Skeletal muscle satellite cell (primary cell): ENCODE results near the gene GALNT15.
A peak's percentile ranks its signal among the peaks of the same experiment; 100 is the strongest.

Source experiments
- H3K27me3 ChIP-seq: 2 replicates; pipeline ENCODE4 v1.7.0; 2013; ENCODE audit warnings: low read length; ENCODE audit not compliant: control insufficient read depth, insufficient read depth
- H3K36me3 ChIP-seq: 2 replicates; pipeline ENCODE4 v1.7.0; 2013; ENCODE audit warnings: mild to moderate bottlenecking, control low read depth, low read length; ENCODE audit not compliant: insufficient read depth
- H3K4me1 ChIP-seq: 2 replicates; pipeline ENCODE4 v1.7.0; 2013; ENCODE audit warnings: low read length; ENCODE audit not compliant: control insufficient read depth, insufficient read depth
- H3K4me2 ChIP-seq: 2 replicates; pipeline ENCODE4 v1.7.0; 2013; ENCODE audit warnings: mild to moderate bottlenecking, low read length
- H3K4me3 ChIP-seq: 2 replicates; pipeline ENCODE4 v1.7.0; 2013; ENCODE audit warnings: low read length
- H3K9ac ChIP-seq: 2 replicates; pipeline ENCODE4 v1.7.0; 2013; ENCODE audit warnings: mild to moderate bottlenecking, low read depth, low read length, moderate library complexity
- H3K9me3 ChIP-seq: replicated peaks from 2 replicates; pipeline ENCODE4 v1.7.0; 2013; ENCODE audit warnings: mild to moderate bottlenecking, control low read depth, low read length

The GALNT15 gene

GRCh38 chr3:16179771-16180736, 5.6 kb downstream of the GALNT15 start:
- Histone ChIP-seq H3K9ac (peak overlapping the region; percentile 24), H3K4me3 (no peak overlapping the region), H3K9me3 (no peaks in the 10 kb centered on the region), H3K36me3 (no peaks in the 10 kb centered on the region), H3K4me2 (no peak overlapping the region), H3K27me3 (no peaks in the 10 kb centered on the region), H3K4me1 (peaks cover 78% of the 10 kb centered on the region)

DNA sequence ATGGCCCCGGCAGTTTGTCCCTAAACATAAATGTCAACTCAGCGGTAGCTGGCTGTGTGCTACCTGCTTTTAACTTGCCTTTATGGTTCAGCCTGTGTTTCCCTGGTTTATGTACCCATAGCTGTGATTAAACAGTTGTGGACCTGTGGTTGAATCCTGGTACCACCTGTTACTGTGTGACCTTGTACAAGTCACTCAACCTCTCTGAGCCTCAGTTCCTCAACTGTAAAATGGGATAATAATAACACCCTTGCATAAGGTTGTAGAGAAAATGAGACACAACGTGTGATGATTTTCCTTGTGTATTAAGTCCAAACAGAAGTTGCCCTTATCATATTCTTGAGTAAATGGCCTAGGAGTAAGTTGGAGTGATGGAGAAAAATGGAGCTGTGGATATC, 6.3 kb downstream of the GALNT15 start:
- peaks cover 72% of the 10 kb centered on the region for H3K4me1 ChIP-seq

DNA sequence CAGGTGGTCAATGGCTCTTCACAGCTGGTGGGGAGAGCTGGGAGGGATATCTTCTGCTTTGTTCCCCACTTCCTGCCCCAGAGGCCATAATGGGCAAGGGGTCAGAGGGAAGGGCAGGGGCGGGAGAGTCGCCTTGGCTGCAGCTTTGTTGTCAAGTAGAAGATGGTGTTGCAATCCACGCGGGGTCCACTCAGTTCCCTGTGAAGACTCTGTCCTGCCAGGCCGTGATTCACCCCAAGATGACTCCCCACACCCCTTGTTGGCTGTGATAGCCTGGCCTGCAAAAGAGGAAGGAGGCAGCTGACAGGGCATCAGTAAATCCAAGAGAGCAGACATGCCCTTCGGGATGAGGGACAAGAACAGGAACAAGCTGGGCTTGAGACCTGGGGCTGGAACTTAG, 6.9 kb downstream of the GALNT15 start:
- Histone ChIP-seq H3K4me3 (no peak overlapping the region), H3K36me3 (no peaks in the 10 kb centered on the region), H3K4me2 (no peak overlapping the region), H3K27me3 (no peaks in the 10 kb centered on the region), H3K9ac (no peak overlapping the region), H3K9me3 (no peaks in the 10 kb centered on the region), H3K4me1 (peaks cover 74% of the 10 kb centered on the region)

More for the DNA sequence above, 6.3 kb downstream of the GALNT15 start:
- Histone ChIP-seq H3K27me3 (no peaks in the 10 kb centered on the region), H3K36me3 (no peaks in the 10 kb centered on the region), H3K9me3 (no peaks in the 10 kb centered on the region), H3K4me3 (no peak overlapping the region), H3K4me2 (no peak overlapping the region), H3K9ac (peak overlapping the region; percentile 24)

DNA sequence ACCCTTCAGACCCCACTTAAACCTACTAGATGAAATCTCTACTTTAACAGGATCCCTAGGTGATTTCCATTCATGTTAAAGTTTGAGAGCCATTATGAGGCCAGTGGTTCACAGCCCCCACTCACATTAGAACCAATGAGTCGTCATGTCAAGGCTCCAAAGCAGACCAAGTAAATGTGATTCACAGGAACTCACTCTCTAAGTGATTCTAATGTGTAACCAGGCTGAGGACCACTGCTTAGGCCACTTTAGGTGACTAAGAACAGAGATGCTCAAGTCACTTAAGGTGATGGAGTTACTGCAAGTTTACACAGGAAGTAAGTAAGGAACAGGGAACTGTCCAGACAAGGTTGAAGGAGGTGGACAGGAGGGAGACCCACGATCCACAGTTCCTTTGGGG, 7.7 kb downstream of the GALNT15 start:
- Histone ChIP-seq H3K27me3 (no peaks in the 10 kb centered on the region), H3K4me1 (peaks cover 65% of the 10 kb centered on the region), H3K36me3 (no peaks in the 10 kb centered on the region), H3K9ac (no peak overlapping the region), H3K9me3 (no peaks in the 10 kb centered on the region), H3K4me2 (no peak overlapping the region), H3K4me3 (no peak overlapping the region)

GRCh38 chr3:16182612-16183011, 8.1 kb downstream of the GALNT15 start:
- peaks cover 61% of the 10 kb centered on the region for H3K4me1 ChIP-seq
- no peaks in the 10 kb centered on the region for H3K36me3 ChIP-seq
- no peak overlapping the region for H3K9ac ChIP-seq
- no peak overlapping the region for H3K4me3 ChIP-seq
- no peak overlapping the region for H3K4me2 ChIP-seq
- H3K9me3 ChIP-seq, result no peaks in the 10 kb centered on the region
- no peaks in the 10 kb centered on the region for H3K27me3 ChIP-seq

DNA sequence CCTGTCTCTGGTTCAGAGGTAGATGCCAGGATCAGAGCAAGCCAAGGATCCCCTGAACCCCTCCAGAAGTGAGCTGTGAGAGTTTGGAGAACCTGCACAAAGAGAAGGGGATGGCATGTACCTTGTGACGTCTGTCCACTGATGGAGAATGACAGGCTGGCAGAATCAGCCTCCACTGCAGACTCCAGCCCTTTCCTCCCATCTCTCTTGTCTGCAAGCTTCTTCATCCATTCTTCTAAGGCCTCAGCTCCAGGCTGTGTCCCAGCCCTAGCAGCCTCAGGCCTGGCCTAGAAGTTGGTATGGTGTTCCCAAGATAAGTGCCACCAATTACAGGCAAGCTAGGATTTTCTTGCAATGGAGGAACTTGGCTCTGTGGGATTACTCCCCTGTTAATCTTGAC, 8.6 kb downstream of the GALNT15 start:
- Histone ChIP-seq H3K36me3 (no peaks in the 10 kb centered on the region), H3K4me3 (no peak overlapping the region), H3K9me3 (no peaks in the 10 kb centered on the region), H3K27me3 (no peaks in the 10 kb centered on the region), H3K9ac (no peak overlapping the region), H3K4me1 (peaks cover 59% of the 10 kb centered on the region), H3K4me2 (no peak overlapping the region)

GRCh38 chr3:16183601-16184270, 9.3 kb downstream of the GALNT15 start:
- peaks cover 53% of the 10 kb centered on the region for H3K4me1 ChIP-seq
- H3K9me3 ChIP-seq, result no peaks in the 10 kb centered on the region
- no peak overlapping the region for H3K4me3 ChIP-seq
- no peak overlapping the region for H3K9ac ChIP-seq
- H3K36me3 ChIP-seq, result no peaks in the 10 kb centered on the region
- no peaks in the 10 kb centered on the region for H3K27me3 ChIP-seq
- no peak overlapping the region for H3K4me2 ChIP-seq

GRCh38 chr3:16186086-16186485, 11.6 kb downstream of the GALNT15 start:
- Histone ChIP-seq H3K27me3 (no peaks in the 10 kb centered on the region), H3K9ac (no peak overlapping the region), H3K4me2 (no peak overlapping the region), H3K36me3 (no peaks in the 10 kb centered on the region), H3K4me1 (peaks cover 30% of the 10 kb centered on the region), H3K4me3 (no peak overlapping the region), H3K9me3 (no peaks in the 10 kb centered on the region)

GRCh38 chr3:16186565-16186964, 12.1 kb downstream of the GALNT15 start:
- peaks cover 25% of the 10 kb centered on the region for H3K4me1 ChIP-seq
- no peaks in the 10 kb centered on the region for H3K27me3 ChIP-seq
- H3K4me3 ChIP-seq, result no peak overlapping the region
- H3K36me3 ChIP-seq, result no peaks in the 10 kb centered on the region
- no peak overlapping the region for H3K9ac ChIP-seq
- no peaks in the 10 kb centered on the region for H3K9me3 ChIP-seq
- H3K4me2 ChIP-seq, result no peak overlapping the region

DNA sequence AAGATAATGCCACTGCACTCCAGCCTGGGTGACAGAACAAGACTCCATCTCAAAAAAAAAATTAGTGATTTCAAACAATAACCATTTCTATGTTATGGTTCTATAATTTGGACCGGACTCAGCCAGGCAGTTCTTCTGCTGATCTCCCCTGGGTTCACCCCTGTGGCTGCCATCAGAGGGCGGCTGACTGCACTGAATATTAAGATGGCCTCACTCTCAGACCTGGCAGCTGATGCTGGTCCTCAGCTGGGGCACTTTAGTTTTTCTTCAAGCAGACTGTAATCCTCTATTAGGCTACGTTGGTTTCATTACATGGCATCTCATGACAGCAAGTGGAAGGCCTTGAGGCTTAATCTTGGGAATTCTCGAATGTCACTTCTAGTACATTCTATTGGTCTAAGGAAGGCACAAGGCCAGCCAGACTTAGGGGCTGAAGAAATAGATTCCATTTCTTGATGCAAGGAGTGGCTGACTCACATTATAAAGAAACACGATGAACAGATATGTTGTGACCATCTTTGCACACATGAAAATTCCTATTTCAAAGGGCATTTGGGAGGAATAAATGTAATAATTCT, 12.8 kb downstream of the GALNT15 start:
- Histone ChIP-seq H3K36me3 (no peaks in the 10 kb centered on the region), H3K27me3 (no peaks in the 10 kb centered on the region), H3K9me3 (no peaks in the 10 kb centered on the region), H3K4me2 (no peak overlapping the region), H3K4me1 (peaks cover 20% of the 10 kb centered on the region), H3K4me3 (no peak overlapping the region), H3K9ac (no peak overlapping the region)

GRCh38 chr3:16188071-16188470, 13.6 kb downstream of the GALNT15 start:
- no peaks in the 10 kb centered on the region for H3K36me3 ChIP-seq
- H3K9me3 ChIP-seq, result no peaks in the 10 kb centered on the region
- H3K4me3 ChIP-seq, result no peak overlapping the region
- no peak overlapping the region for H3K9ac ChIP-seq
- peaks cover 16% of the 10 kb centered on the region for H3K4me1 ChIP-seq
- H3K27me3 ChIP-seq, result no peaks in the 10 kb centered on the region
- no peak overlapping the region for H3K4me2 ChIP-seq
